Left cardiac atrium (tissue), 4 donors: ENCODE data around the gene CYTH1. TPM values are rescaled to one million over a fixed set of nuclear protein-coding genes. Genes with fewer than 3 reads are reported as not detected.
"Not testable (repeated sequence)": the region's sequence is repeated elsewhere in the genome, so short reads cannot be mapped to it uniquely, and the experiment has no call there.

Source experiments
- ATAC-seq, 2 donors: fragments of 200-7000 bp; cut with Tn5 transposase; one replicate each; pipeline ENCODE4 v1.9.1; 2020; ENCODE audit warnings: mild to moderate bottlenecking in 2 of 2, moderate library complexity in 2 of 2
- DNase-seq: peaks from one replicate; pipeline ENCODE4 v3.0.0-alpha.2; 2020
- intact Hi-C, 2 donors: fragments of 100-400 bp; cut with DNase I; formaldehyde crosslinking; loops; one replicate each; pipeline versions ENCODE4 v1.14.1 to v1.15.1; 2022 to 2023
- total RNA-seq, 2 donors: library from RNA; stranded (reverse); fragmentation: NEBNext Ultra II Directional; extraction: Animal tissue kit (Norgen Biotek cat#: 25700); gene quantifications; one replicate each; pipeline ENCODE4 v1.2.1, GENCODE V29; 2021
- donor health status: DM: no; HTN: yes; CAD: no.
- donor health status: DM: no; HTN: yes; CAD: no; lungs with severe emphysema.
- donor health status: DM: yes; HTN: yes; CAD: no.
- donor health status: Dilated cardiomyopathy.

Gene CYTH1
- total RNA-seq, 2 donors from 2014 or later: 33.9 to 45.3 TPM

DNA sequence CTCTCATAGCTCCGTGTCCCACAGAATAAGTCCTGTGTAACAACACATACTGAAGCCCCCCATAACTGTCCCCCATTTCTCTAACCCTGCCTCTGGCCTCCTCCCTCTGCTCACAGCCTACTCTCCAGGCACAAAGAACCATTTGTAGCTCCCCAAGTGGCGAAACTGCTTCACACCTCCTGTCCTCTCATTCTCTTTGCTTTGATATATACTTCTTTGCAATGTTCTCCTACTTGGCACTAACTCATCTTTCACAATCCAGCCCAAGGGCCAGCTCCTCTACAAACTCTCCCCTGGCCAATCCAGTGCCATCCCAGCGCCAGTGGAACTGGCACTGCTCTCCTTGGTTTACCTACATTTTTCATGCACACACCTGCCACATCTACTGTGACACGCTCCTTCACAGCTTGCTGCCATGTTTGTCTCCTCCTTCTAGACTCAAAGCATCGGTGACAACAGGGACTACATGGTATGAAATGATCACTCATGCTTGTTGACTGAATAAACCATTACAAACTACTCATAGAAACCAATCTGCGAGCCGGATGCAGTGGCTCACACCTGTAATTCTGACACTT lies 12.8 kb downstream of the CYTH1 start:
- DNase-seq (no peak), ATAC-seq (peak in 1 of 2 donors; percentile 50)
- intact Hi-C loops: no loop called here

DNA sequence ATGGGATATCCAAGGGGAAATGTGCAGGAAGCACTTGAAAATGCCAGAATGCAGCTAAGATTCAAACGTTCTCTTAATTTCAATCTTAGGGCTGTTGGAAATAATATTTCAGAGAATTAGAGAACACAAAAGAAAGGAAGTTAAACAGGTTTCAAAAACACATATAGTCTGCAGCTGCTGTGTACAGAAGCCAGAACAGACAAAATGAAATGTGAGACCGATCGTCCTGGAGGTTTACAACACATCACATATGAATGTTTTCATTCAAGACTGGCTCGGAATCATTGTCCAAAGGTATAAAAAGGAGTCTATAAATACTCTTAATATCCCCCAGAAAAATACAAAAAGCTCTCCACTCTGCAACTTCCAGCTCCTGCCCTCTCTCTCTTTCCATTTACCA lies 14.3 kb downstream of the CYTH1 start:
- DNase-seq: no peak
- intact Hi-C loops: no loop called here
- no peak for ATAC-seq

- no peak for ATAC-seq
- intact Hi-C loops: no loop called here
- no peak for DNase-seq
Measured at GRCh38 chr17:78766743-78767294, 15.3 kb downstream of the CYTH1 start.

GRCh38 chr17:78766225-78766624 lies 15.8 kb downstream of the CYTH1 start:
- no peak for DNase-seq
- no peak for ATAC-seq
- intact Hi-C loops: no loop called here

DNA sequence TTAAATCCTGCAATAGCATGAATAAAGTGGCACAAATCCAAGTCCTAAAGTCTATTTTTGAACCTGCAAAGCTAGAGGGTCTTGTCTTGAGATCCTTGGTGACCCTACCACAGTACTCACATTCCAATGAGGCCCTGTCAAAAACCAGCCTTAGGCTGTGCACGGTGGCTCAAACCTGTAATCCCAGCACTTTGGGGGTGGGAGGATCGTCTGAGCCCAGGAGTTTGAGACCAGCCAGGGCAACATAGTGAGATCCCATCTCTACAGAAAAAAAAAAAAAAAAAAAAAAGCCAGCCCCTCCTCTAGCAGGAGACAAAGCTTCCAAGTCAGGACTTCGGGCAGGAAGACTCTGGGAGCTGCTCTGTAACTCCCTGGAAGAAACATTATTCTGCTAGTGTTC lies 16.3 kb downstream of the CYTH1 start:
- intact Hi-C loops: no loop called here
- no peak for ATAC-seq
- DNase-seq: no peak

DNA sequence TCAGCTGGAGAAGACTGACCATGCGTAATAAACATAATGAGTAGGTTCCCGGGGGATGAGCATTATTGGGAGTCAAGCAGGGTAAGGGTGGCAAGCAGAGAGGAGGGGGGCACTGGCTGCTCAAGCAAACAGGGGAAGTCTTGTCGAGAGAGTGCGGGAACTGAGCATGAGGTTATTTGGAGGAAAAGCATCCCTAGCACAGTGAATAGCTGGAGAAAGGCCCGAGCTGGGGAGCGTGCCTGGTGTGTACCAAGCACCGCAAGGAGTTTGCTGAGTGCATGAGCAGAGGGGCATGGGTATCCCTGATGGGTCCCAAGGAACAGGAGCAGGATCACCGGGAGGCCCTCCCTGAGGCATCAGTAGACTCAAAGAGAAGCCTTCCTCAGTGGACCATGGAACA lies 17.2 kb downstream of the CYTH1 start:
- no peak for DNase-seq
- intact Hi-C loops: no loop called here
- no peak for ATAC-seq

DNA sequence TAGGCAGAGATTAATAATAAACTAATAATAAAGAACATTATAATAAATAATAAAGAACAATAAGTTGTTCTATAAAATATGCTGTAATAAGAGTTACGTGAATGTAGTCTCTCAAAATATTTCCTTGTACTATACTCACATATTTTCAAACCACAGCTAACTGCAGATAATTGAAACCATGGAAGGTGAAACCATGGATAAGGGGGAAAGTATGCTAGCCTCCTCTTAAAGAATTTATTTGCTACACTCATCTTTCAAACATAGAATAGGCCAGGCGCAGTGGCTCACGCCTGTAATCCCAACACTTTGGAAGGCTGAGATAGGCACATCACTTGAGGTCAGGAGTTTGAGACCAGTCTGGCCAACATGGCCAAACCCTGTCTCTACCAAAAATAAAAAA lies 18.5 kb downstream of the CYTH1 start:
- ATAC-seq (no peak), DNase-seq (no peak)
- intact Hi-C loops: no loop called here

DNA sequence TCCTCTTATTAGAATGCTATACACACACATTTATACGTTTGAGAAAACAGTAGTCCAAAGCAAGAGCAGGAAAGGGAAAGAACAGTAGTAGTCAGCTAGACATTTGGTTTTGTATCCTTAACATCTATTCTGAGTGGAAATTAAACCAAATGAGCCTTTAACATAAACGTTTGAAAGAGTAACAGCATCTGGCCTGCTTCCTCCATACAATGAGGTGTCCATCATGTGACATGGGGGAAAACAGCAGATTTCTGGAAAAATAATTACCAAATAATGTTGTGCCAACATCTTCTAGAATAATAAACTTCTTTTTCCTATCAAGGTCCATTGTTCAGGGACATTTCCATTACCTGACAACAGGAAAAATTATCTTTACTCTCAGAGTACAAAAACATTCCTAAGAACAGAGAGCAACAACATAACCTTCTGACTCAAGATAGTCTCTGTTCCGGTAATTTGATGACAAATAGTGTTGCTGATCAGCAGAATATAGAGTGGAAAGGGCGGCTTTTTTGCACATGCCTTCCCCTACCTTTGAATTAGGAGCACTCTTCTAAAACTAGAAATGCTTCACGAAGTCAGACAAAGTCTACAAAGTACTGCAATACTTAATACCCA lies 20.2 kb downstream of the CYTH1 start:
- DNase-seq (no peak), ATAC-seq (peak in 1 of 2 donors; percentile 17)
- intact Hi-C loops: no loop called here

DNA sequence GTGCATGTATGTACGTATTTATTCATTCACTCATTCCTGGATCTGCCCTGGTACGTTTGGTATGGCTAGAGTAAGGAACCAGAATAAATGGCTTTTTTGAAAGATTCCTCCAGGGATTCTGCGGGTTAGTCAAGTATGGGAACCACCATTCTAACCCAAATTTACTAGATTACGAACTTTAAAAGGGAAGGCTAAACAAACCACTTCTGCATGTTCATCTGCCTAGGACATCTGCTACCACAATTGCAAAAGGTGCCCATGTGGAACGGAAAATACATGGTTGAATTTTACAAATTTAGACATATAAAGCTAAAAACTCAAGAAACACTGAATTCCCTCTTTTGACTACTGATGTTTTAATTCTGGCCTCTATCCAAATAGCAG lies 22.1 kb downstream of the CYTH1 start:
- ATAC-seq (no peak), DNase-seq (no peak)
- intact Hi-C loops: loop anchor here in 1 of 2 donors (10.0 kb wide), 1 partner anchor 65 kb away; no protein-coding TSS in a partner anchor

DNA sequence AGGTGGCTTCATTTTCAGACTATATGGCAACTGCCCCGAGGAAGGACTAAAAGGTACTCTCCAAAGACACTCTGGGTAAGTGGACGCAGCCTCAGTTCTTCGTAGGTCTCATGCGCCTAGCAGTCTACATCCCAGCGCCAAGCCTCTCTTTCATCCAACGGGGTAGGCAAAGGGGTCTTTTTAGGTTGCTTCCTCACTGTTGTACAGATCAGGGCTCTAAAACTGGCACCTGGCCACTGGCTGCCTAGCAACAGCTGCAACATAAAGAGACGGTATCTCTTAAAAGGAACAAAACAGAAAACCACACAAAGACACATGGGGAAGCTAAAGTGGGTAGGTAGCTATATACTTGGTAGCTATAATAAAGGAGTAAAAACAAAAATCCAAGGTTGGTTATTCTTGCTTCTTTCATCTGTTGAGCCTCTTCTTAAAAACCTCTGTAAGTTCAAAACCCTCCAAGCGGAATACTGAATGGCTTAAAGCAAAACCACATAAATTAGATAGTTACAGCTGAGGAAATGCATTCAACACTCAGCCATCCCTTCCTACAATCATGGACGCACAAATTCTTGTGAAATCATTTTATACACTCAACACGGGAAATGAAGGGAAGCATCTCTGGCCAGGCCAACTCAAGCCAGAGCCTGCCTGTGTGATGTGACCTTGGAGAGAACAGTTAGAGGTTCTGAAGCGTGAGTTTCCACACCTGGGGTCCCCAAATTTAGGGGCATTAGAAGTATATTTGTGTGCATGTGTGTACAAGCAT lies 22.7 kb downstream of the CYTH1 start:
- ATAC-seq (peak; percentile 48 to 70), DNase-seq (peak; percentile 78)
- intact Hi-C loops: loop anchor here in 1 of 2 donors (10.0 kb wide), 1 partner anchor 65 kb away; no protein-coding TSS in a partner anchor

- intact Hi-C loops: loop anchor here in 1 of 2 donors (10.0 kb wide), 1 partner anchor 59 kb away; no protein-coding TSS in a partner anchor
- no peak for ATAC-seq
- no peak for DNase-seq
Measured at GRCh38 chr17:78753316-78754250, 28.5 kb downstream of the CYTH1 start.

- intact Hi-C loops: loop anchor here in 1 of 2 donors (10.0 kb wide), 1 partner anchor 57 kb away; no protein-coding TSS in a partner anchor
Measured at GRCh38 chr17:78751447-78752161, 30.5 kb downstream of the CYTH1 start.

GRCh38 chr17:78751000-78751399 lies 31.1 kb downstream of the CYTH1 start:
- intact Hi-C loops: loop anchor here in 1 of 2 donors (10.0 kb wide), 1 partner anchor 56 kb away; no protein-coding TSS in a partner anchor
- ATAC-seq, DNase-seq: not testable (repeated sequence)

More at GRCh38 chr17:78751447-78752161, 30.5 kb downstream of the CYTH1 start:
- DNase-seq (no peak), ATAC-seq (no peak)

- intact Hi-C loops: loop anchor here in 1 of 2 donors (5.0 kb wide), 1 partner anchor 252 kb away; no protein-coding TSS in a partner anchor
- ATAC-seq: peak; percentile 79 to 84
Measured at GRCh38 chr17:78748730-78749317, 33.2 kb downstream of the CYTH1 start.

GRCh38 chr17:78748048-78748729 lies 33.9 kb downstream of the CYTH1 start:
- ATAC-seq (peak in 1 of 2 donors; percentile 39), DNase-seq (no peak)
- intact Hi-C loops: loop anchor here in 1 of 2 donors (5.0 kb wide), 1 partner anchor 251 kb away; no protein-coding TSS in a partner anchor

More at GRCh38 chr17:78748730-78749317, 33.2 kb downstream of the CYTH1 start:
- peak; percentile 63 for DNase-seq

- intact Hi-C loops: loop anchor here in 1 of 2 donors (5.0 kb wide), 1 partner anchor 250 kb away; no protein-coding TSS in a partner anchor
- no peak for DNase-seq
- no peak for ATAC-seq
Measured at GRCh38 chr17:78747488-78747887, 34.6 kb downstream of the CYTH1 start.

DNA sequence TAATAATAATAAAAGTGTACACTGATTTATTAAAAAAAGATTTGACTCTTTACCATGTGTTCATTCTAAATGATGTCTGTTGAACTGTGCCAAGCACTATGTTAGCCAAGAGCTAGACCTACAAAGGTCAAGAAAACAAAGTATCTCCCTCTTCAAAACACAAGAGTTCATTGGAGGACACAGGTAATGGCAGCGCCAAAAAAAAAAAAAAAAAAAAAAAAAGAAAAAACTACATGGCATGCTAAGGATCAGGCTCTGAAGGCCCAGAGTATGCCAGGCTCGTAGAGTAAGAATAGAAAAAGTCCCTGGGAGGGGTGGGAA lies 35.2 kb downstream of the CYTH1 start:
- intact Hi-C loops: loop anchor here in 1 of 2 donors (5.0 kb wide), 1 partner anchor 250 kb away; no protein-coding TSS in a partner anchor
- ATAC-seq: peak in 1 of 2 donors; percentile 28

More for the DNA sequence above, 35.2 kb downstream of the CYTH1 start:
- DNase-seq: no peak
